Esophagus squamous epithelium (tissue), 5 donors: ENCODE measurements around the gene BHMT. TPM values are rescaled to one million over a fixed set of nuclear protein-coding genes. Genes with fewer than 3 reads are reported as not detected.

Source experiments
- DNase-seq: peaks from one replicate; lab custom pipeline; 2025; lab: John Stamatoyannopoulos, UW
- H3K27ac ChIP-seq, 4 donors: fragments of 200-600 bp; sonication (generic); one replicate each; pipeline ENCODE4 v1.5.1; 2016 to 2019; ENCODE audit warnings: mild to moderate bottlenecking in 1 of 4
- H3K27me3 ChIP-seq, 4 donors: fragments of 200-600 bp; sonication (generic); 1 replicate in 3 of 4; 2 replicates in 1 of 4; pipeline versions ENCODE4 v1.5.1 to v1.6.0; 2017 to 2021; ENCODE audit warnings: antibody characterized with exemption in 1 of 4
- H3K36me3 ChIP-seq, 3 donors: fragments of 200-600 bp; sonication (generic); one replicate each; pipeline ENCODE4 v1.5.1; 2016 to 2019
- H3K4me1 ChIP-seq, 3 donors: fragments of 200-600 bp; sonication (generic); one replicate each; pipeline ENCODE4 v1.5.1; 2017 to 2019
- H3K4me3 ChIP-seq, 4 donors: fragments of 200-600 bp; sonication (generic); 1 replicate in 3 of 4; 2 replicates in 1 of 4; pipeline ENCODE4 v1.5.1; 2016 to 2019; ENCODE audit warnings: mild to moderate bottlenecking in 2 of 4, moderate library complexity in 1 of 4
- H3K9me3 ChIP-seq, 3 donors: fragments of 200-600 bp; sonication (generic); one replicate each; pipeline ENCODE4 v1.5.1; 2016 to 2019
- CTCF ChIP-seq, 6 experiments: fragments of 450-650 bp in 4 of 6; fragments of 200-600 bp in 2 of 6; sonication (generic) in 2 of 6; IDR thresholded peaks; one replicate each; pipeline ENCODE4 v1.5.1; 2016 to 2019; ENCODE audit warnings: antibody characterized with exemption in 6 of 6, mild to moderate bottlenecking in 4 of 6, moderate library complexity in 4 of 6
- POLR2A ChIP-seq, 4 donors: fragments of 450-650 bp; IDR thresholded peaks; one replicate each; pipeline ENCODE4 v1.6.1; 2017; ENCODE audit warnings: antibody characterized with exemption in 4 of 4, mild to moderate bottlenecking in 4 of 4, moderate library complexity in 3 of 4
- WGBS, 2 donors: methylation state at CpG; one replicate each; pipeline ENCODE4 v1.1.5; 2018; 5-methylcytosine and 5-hydroxymethylcytosine counted together
- intact Hi-C: fragments of 100-400 bp; cut with DNase I; formaldehyde crosslinking; loops from one replicate; pipeline ENCODE4 v1.15.0; 2022
- total RNA-seq, 4 donors: library from RNA; depleted of rRNA; stranded (reverse); fragments of >200 nt; gene quantifications; one replicate each; pipeline ENCODE4 v1.1.0, GENCODE V29; 2016
- donor health status: DM: yes; HTN: yes; CAD: no.

BHMT gene
- total RNA-seq, 4 donors from 2014 or later: 0.95 to 1.2 TPM; not detected in 2

GRCh38 chr5:79135790-79136553 is 24.4 kb downstream of the BHMT start:
- WGBS, 2 donors: 69 to 77% methylated on average over 2 to 4 of the region's 5 CpGs
- Histone ChIP-seq H3K27me3 (no peaks in the 10 kb centered on the region), H3K9me3 (no peaks in the 10 kb centered on the region), H3K4me3 (no peak overlapping the region), H3K36me3 (no peaks in the 10 kb centered on the region), H3K4me1 (peaks cover 0 to 15% (median 7%) of the 10 kb centered on the region in 3 donors), H3K27ac (no peak overlapping the region)
- TF ChIP-seq POLR2A (IDR thresholded peaks at IDR 0.05) (no peak), CTCF (IDR thresholded peaks at IDR 0.05) (no peak)
- no peak for DNase-seq
- intact Hi-C loops: loop anchor here (10.0 kb wide), 1 partner anchor 329 kb away; no protein-coding TSS in a partner anchor

GRCh38 chr5:79136618-79137017 is 25.0 kb downstream of the BHMT start:
- 58 to 88% methylated on average over 2 of the region's 2 CpGs for WGBS, 2 donors
- H3K27ac ChIP-seq: no peak overlapping the region
- H3K27me3 ChIP-seq: no peaks in the 10 kb centered on the region
- H3K9me3 ChIP-seq: no peaks in the 10 kb centered on the region
- H3K36me3 ChIP-seq: no peaks in the 10 kb centered on the region
- peaks cover 0 to 15% (median 7%) of the 10 kb centered on the region in 3 donors for H3K4me1 ChIP-seq
- H3K4me3 ChIP-seq: no peak overlapping the region
- DNase-seq: no peak
- no peak for TF ChIP-seq CTCF (IDR thresholded peaks at IDR 0.05)
- TF ChIP-seq POLR2A (IDR thresholded peaks at IDR 0.05): no peak
- intact Hi-C loops: loop anchor here (10.0 kb wide), 1 partner anchor 328 kb away; no protein-coding TSS in a partner anchor

GRCh38 chr5:79140553-79140952 is 28.9 kb downstream of the BHMT start:
- no peak for DNase-seq
- no peak overlapping the region for H3K4me3 ChIP-seq
- TF ChIP-seq CTCF (IDR thresholded peaks at IDR 0.05) (no peak), POLR2A (IDR thresholded peaks at IDR 0.05) (no peak)
- peaks cover 0 to 9% (median 0%) of the 10 kb centered on the region in 3 donors for H3K4me1 ChIP-seq
- H3K9me3 ChIP-seq: no peaks in the 10 kb centered on the region
- 64 to 70% methylated on average over 3 of the region's 3 CpGs for WGBS, 2 donors
- H3K36me3 ChIP-seq: no peaks in the 10 kb centered on the region
- intact Hi-C loops: no loop called here
- H3K27ac ChIP-seq: no peak overlapping the region
- no peaks in the 10 kb centered on the region for H3K27me3 ChIP-seq

GRCh38 chr5:79143684-79144379 is 32.2 kb downstream of the BHMT start:
- no peak for DNase-seq
- no peak for TF ChIP-seq POLR2A (IDR thresholded peaks at IDR 0.05)
- TF ChIP-seq CTCF (IDR thresholded peaks at IDR 0.05): no peak
- Histone ChIP-seq H3K9me3 (no peaks in the 10 kb centered on the region), H3K4me3 (no peak overlapping the region), H3K4me1 (peaks cover 0 to 18% (median 6%) of the 10 kb centered on the region in 3 donors), H3K36me3 (no peaks in the 10 kb centered on the region), H3K27ac (no peak overlapping the region), H3K27me3 (no peaks in the 10 kb centered on the region)
- intact Hi-C loops: no loop called here
- 43 to 53% methylated on average over 6 of the region's 6 CpGs for WGBS, 2 donors

- Histone ChIP-seq H3K36me3 (no peaks in the 10 kb centered on the region), H3K27me3 (no peaks in the 10 kb centered on the region), H3K27ac (no peak overlapping the region), H3K4me1 (peaks cover 0 to 18% (median 6%) of the 10 kb centered on the region in 3 donors), H3K9me3 (no peaks in the 10 kb centered on the region), H3K4me3 (no peak overlapping the region)
- no peak for TF ChIP-seq POLR2A (IDR thresholded peaks at IDR 0.05)
- DNase-seq: no peak
- intact Hi-C loops: no loop called here
Measured at GRCh38 chr5:79147076-79147475, 35.5 kb downstream of the BHMT start.
